Smooth muscle cell (in vitro differentiated cells): Measurements from ENCODE around the gene MYLK. TPM values are rescaled to one million over a fixed set of nuclear protein-coding genes. Genes with fewer than 3 reads are reported as not detected.

Experiments used
- DNase-seq: peaks from one replicate; lab custom pipeline; 2025; ENCODE audit not compliant: unreplicated experiment; lab: John Stamatoyannopoulos, UW
- H2AFZ ChIP-seq: fragments of 200-600 bp; sonication (generic); 2 replicates; pipeline ENCODE4 v1.6.0; 2016; ENCODE audit warnings: antibody characterized with exemption, low read depth, mild to moderate bottlenecking
- H3F3A ChIP-seq: fragments of 200-600 bp; sonication (generic); 2 replicates; pipeline ENCODE4 v1.6.0; 2017; ENCODE audit warnings: antibody characterized with exemption, low read depth
- H3K27ac ChIP-seq: fragments of 200-600 bp; sonication (generic); 2 replicates; pipeline ENCODE4 v1.5.1; 2016; ENCODE audit warnings: low read depth, mild to moderate bottlenecking
- H3K27me3 ChIP-seq: fragments of 200-600 bp; sonication (generic); 2 replicates; pipeline ENCODE4 v1.6.1; 2016; ENCODE audit warnings: low read depth, mild to moderate bottlenecking
- H3K36me3 ChIP-seq: fragments of 200-600 bp; sonication (generic); 2 replicates; pipeline ENCODE4 v1.5.1; 2016; ENCODE audit warnings: low read depth
- H3K4me1 ChIP-seq: fragments of 200-600 bp; sonication (generic); 2 replicates; pipeline ENCODE4 v1.5.1; 2016; ENCODE audit warnings: low read depth
- H3K4me2 ChIP-seq: fragments of 200-600 bp; sonication (generic); 2 replicates; pipeline ENCODE4 v1.6.0; 2016; ENCODE audit warnings: mild to moderate bottlenecking
- H3K4me3 ChIP-seq: fragments of 200-600 bp; sonication (generic); 2 replicates; pipeline ENCODE4 v1.5.1; 2016; ENCODE audit warnings: mild to moderate bottlenecking
- H3K79me2 ChIP-seq: fragments of 200-600 bp; sonication (generic); 2 replicates; pipeline ENCODE4 v1.6.0; 2016; ENCODE audit warnings: low read depth, mild to moderate bottlenecking
- H3K9ac ChIP-seq: fragments of 200-600 bp; sonication (generic); 2 replicates; pipeline ENCODE4 v1.6.0; 2016; ENCODE audit warnings: low read depth
- H3K9me3 ChIP-seq: fragments of 200-600 bp; sonication (generic); replicated peaks from 2 replicates; pipeline ENCODE4 v1.5.1; 2016; ENCODE audit warnings: low read depth
- H4K20me1 ChIP-seq: fragments of 200-600 bp; sonication (generic); 2 replicates; pipeline ENCODE4 v1.6.0; 2016; ENCODE audit warnings: low read depth
- WGBS: methylation state at CpG from one replicate; pipeline ENCODE4 v1.1.7; 2016; ENCODE audit warnings: low lambda C conversion rate; 5-methylcytosine and 5-hydroxymethylcytosine counted together
- polyA plus RNA-seq: library from polyadenylated mRNA; unstranded; fragments of >200 nt; fragmentation: Nextera tagmentation; extraction: Ambion mirVana; gene quantifications from 2 replicates; pipeline ENCODE4 v1.2.1, GENCODE V29; 2016
- total RNA-seq: library from RNA; depleted of rRNA; stranded (reverse); fragments of >200 nt; gene quantifications from 2 replicates; pipeline ENCODE4 v1.2.3, GENCODE V29; 2014
- TF ChIP-seq, protein P1 (sequence below): fragments of 200-600 bp; sonication (generic); IDR thresholded peaks from 2 replicates; pipeline ENCODE4 v1.5.1; 2017; ENCODE audit warnings: borderline replicate concordance, mild to moderate bottlenecking, antibody characterized with exemption; ENCODE audit not compliant: insufficient read depth, poor library complexity, severe bottlenecking

MYLK gene
- total and polyA plus RNA-seq, 2 experiments from 2014 or later = 13.6 to 25.5 TPM

- Histone ChIP-seq H4K20me1 (no peaks in the 10 kb centered on the region), H3K27me3 (no peaks in the 10 kb centered on the region), H3K9me3 (no peaks in the 10 kb centered on the region), H3K36me3 (no peaks in the 10 kb centered on the region), H2AFZ (no peak overlapping the region), H3K4me3 (no peak overlapping the region), H3K27ac (no peak overlapping the region), H3K4me1 (no peaks in the 10 kb centered on the region), H3K79me2 (no peaks in the 10 kb centered on the region), H3K4me2 (no peak overlapping the region), H3K9ac (no peak overlapping the region), H3F3A (no peaks in the 10 kb centered on the region)
- 89% methylated on average over 7 of the region's 7 CpGs for WGBS
- TF ChIP-seq, protein P1, sequence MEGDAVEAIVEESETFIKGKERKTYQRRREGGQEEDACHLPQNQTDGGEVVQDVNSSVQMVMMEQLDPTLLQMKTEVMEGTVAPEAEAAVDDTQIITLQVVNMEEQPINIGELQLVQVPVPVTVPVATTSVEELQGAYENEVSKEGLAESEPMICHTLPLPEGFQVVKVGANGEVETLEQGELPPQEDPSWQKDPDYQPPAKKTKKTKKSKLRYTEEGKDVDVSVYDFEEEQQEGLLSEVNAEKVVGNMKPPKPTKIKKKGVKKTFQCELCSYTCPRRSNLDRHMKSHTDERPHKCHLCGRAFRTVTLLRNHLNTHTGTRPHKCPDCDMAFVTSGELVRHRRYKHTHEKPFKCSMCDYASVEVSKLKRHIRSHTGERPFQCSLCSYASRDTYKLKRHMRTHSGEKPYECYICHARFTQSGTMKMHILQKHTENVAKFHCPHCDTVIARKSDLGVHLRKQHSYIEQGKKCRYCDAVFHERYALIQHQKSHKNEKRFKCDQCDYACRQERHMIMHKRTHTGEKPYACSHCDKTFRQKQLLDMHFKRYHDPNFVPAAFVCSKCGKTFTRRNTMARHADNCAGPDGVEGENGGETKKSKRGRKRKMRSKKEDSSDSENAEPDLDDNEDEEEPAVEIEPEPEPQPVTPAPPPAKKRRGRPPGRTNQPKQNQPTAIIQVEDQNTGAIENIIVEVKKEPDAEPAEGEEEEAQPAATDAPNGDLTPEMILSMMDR = no peak
- no peak for DNase-seq
These were observed 117.1 kb downstream of the MYLK start for GRCh38 chr3:123767009-123767372.

DNA sequence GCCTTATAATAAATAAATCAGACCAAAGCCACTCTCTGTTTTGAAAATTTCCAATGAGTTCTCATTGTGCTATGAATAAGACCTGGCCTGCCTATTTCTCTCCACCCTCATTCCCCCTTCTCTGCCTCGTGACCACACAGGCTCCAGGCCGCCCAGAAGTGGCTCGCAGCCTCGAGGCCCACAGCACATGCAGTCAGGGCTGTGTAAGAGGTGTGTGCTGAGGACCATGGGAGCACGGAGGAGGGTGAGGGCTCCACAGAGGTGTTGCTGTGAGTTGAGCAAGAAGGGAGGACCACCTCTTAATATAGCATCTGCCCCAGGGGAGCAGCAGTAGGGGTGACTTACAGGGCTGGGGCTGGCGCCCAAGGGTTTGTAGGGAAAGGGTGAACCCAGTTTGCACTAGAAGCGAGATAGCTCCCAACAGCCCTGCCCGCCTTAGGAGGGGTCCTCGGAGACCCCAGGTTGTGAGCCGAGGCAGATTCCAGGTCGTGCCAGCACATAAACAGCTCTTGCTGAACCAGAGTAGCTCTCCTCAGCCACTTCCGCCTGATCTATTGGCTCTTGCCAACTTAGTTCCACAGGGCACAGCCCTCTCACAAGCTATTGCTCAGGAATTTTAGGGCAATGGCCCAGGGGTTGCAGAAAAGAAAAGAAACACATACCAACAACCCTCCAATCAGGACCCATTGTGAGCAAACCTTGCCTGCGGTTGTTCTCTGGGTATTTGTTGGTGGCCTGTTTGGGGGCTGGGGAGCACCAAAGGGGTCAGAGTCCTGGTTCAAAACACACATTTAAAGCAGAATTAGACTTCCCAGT, 117.7 kb downstream of the MYLK start:
- H3K9me3 ChIP-seq = no peaks in the 10 kb centered on the region
- H3K4me1 ChIP-seq = no peaks in the 10 kb centered on the region
- no peaks in the 10 kb centered on the region for H3F3A ChIP-seq
- H3K79me2 ChIP-seq = no peaks in the 10 kb centered on the region
- DNase-seq = no peak
- no peak overlapping the region for H3K4me2 ChIP-seq
- H2AFZ ChIP-seq = no peak overlapping the region
- H3K27ac ChIP-seq = no peak overlapping the region
- no peaks in the 10 kb centered on the region for H4K20me1 ChIP-seq
- WGBS = 91% methylated on average over 13 of the region's 13 CpGs
- TF ChIP-seq, protein P1 = no peak
- H3K9ac ChIP-seq = no peak overlapping the region
- no peaks in the 10 kb centered on the region for H3K36me3 ChIP-seq
- no peaks in the 10 kb centered on the region for H3K27me3 ChIP-seq
- H3K4me3 ChIP-seq = no peak overlapping the region

DNA sequence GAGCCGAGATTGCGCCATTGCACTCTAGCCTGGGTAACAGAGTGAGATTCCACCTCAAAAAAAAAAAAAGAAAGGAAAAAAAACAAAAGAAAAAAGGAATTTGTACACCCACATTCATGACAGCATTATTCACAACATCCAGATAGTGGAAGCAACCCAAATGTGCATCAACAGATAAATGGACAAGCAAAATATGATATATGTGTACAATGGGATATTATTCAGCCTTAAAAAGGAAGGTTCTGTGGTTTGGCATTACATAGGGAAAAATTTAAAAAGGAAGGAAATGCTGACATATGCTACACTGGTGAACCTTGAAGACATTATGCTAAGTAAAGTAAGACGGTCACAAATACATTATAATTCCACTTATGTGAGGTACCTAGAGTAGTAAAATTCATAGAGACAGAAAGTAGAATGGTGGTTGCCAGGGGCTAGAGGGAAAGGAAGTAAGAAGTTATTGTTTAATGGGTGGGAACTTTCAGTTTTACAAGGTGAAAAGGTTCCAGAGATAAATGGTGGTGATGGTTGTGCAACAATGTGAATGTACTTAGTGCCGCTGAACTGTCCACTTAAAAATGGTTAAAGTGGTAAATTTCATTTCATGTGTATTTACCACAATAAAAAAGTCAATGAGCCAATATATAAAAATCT, 118.5 kb downstream of the MYLK start:
- DNase-seq = no peak
- H3K36me3 ChIP-seq = no peaks in the 10 kb centered on the region
- H3K4me3 ChIP-seq = no peak overlapping the region
- no peaks in the 10 kb centered on the region for H3K27me3 ChIP-seq
- H2AFZ ChIP-seq = no peak overlapping the region
- no peaks in the 10 kb centered on the region for H4K20me1 ChIP-seq
- H3K9ac ChIP-seq = no peak overlapping the region
- 88% methylated on average over 4 of the region's 4 CpGs for WGBS
- no peaks in the 10 kb centered on the region for H3K9me3 ChIP-seq
- H3K4me1 ChIP-seq = no peaks in the 10 kb centered on the region
- H3F3A ChIP-seq = no peaks in the 10 kb centered on the region
- H3K79me2 ChIP-seq = no peaks in the 10 kb centered on the region
- TF ChIP-seq, protein P1 = no peak
- no peak overlapping the region for H3K4me2 ChIP-seq
- H3K27ac ChIP-seq = no peak overlapping the region
